Measurements from ENCODE around the gene CENPVL1.
"Not testable (repeated sequence)": the region's sequence is repeated elsewhere in the genome, so short reads cannot be mapped to it uniquely, and the experiment has no call there.

Gene CENPVL1

GRCh38 chrX:51710277-51711164 lies at the start of gene CENPVL1:
Gene CENPVL1, plus strand, starts transcription at chrX:51710512. Its CDS starts 0 bp downstream, at chrX:51710512.
- not testable (repeated sequence) for H3K4me3 ChIP-seq (ENCODE audit: low read depth, low read length); DNase-seq (ENCODE audit: low read depth)

- no peak for TF ChIP-seq CTCF (IDR thresholded peaks at IDR 0.05; ENCODE audit: low read depth, low read length, missing control alignments)
- no peak overlapping the region for H3K4me3 ChIP-seq (ENCODE audit: low read depth, low read length)
- DNase-seq (ENCODE audit: low read depth) = no peak
These were observed 44.3 kb upstream of the CENPVL1 start for GRCh38 chrX:51665981-51666380.

GRCh38 chrX:51679689-51680433 lies 30.5 kb upstream of the CENPVL1 start:
- not testable (repeated sequence) for DNase-seq (ENCODE audit: low read depth)

GRCh38 chrX:51681808-51682719 lies 28.2 kb upstream of the CENPVL1 start:
- DNase-seq (ENCODE audit: low read depth); H3K4me3 ChIP-seq (ENCODE audit: low read depth, low read length): not testable (repeated sequence)

More at GRCh38 chrX:51679689-51680433, 30.5 kb upstream of the CENPVL1 start:
- H3K4me3 ChIP-seq (ENCODE audit: low read depth, low read length) = not testable (repeated sequence)

GRCh38 chrX:51682720-51683062 lies 27.6 kb upstream of the CENPVL1 start, which contains the start of gene CENPVL2:
Gene CENPVL2, minus strand, starts transcription at chrX:51682831. Its CDS starts 0 bp downstream, at chrX:51682831.
- not testable (repeated sequence) for H3K4me3 ChIP-seq (ENCODE audit: low read depth, low read length); DNase-seq (ENCODE audit: low read depth)

GRCh38 chrX:51694254-51694653 lies 16.1 kb upstream of the CENPVL1 start:
- no peak overlapping the region for H3K4me3 ChIP-seq (ENCODE audit: low read depth, low read length)
- no peak for TF ChIP-seq CTCF (IDR thresholded peaks at IDR 0.05; ENCODE audit: low read depth, low read length, missing control alignments)
- no peak for DNase-seq (ENCODE audit: low read depth)

- H3K4me3 ChIP-seq (ENCODE audit: low read depth, low read length) = no peak overlapping the region
- TF ChIP-seq CTCF (IDR thresholded peaks at IDR 0.05; ENCODE audit: low read depth, low read length, missing control alignments) = no peak
- no peak for DNase-seq (ENCODE audit: low read depth)
These were observed 12.9 kb upstream of the CENPVL1 start for GRCh38 chrX:51697397-51697796.

GRCh38 chrX:51712943-51713647 lies 2.8 kb downstream of the CENPVL1 start:
- DNase-seq (ENCODE audit: low read depth); H3K4me3 ChIP-seq (ENCODE audit: low read depth, low read length): not testable (repeated sequence)

GRCh38 chrX:51728202-51728601 lies 17.9 kb downstream of the CENPVL1 start:
- H3K4me3 ChIP-seq (ENCODE audit: low read depth, low read length) = no peak overlapping the region
- TF ChIP-seq CTCF (IDR thresholded peaks at IDR 0.05; ENCODE audit: low read depth, low read length, missing control alignments) = no peak
- no peak for DNase-seq (ENCODE audit: low read depth)
